ENCODE data around the gene NCAM2.

NCAM2 gene

DNA sequence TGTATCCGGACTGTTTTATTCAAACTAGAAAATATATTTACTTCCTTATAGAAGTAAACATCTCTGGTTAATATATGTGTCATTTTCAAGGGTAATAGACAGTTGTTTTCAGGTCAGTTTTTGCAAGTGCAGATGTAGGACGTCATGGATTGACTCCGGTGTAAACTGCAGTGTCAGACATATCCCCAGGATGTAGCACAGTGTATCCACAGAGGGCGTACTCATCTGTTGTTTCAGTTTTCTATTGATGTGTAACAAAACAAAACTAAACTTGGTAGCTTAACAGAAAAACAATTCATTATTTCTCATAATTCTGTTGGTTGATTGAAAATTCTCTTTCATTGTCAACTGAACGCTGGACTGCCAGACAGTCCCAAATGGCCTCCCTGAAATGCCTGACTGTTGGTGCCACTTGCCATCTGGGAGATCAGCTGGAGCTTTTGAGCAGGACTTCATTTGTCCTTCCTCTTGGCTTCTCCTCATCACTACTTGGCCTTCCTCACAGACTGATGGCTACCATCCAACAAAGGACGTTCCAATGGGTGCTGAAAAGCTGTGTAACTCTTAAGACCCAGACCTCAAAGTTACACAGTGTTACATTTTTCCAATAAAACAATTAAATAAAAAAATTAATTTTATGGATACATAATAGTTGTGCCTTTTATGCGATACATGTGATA lies 181.6 kb downstream of the NCAM2 start:
- ChIA-PET POLR2A (interaction anchor here (0.6 kb wide), 1 partner anchor 739 kb away, joined by 3 read pairs; no protein-coding TSS in a partner anchor), CTCF (no interaction called here)
- Histone ChIP-seq H3K27me3 (replicated peaks in 2 of 5; ENCODE audit: control insufficient read depth in 4 of 5, insufficient read depth in 5 of 5, low read length in 4 of 5) (no peaks in the 10 kb centered on the region), H3K4me3 (ENCODE audit: control insufficient read depth in 1 of 7, extremely low read depth in 1 of 7, insufficient read depth in 4 of 7, low read depth in 2 of 7, low read length in 6 of 7) (no peak overlapping the region), H3K9me3 (ENCODE audit: control extremely low read depth in 1 of 5, control insufficient read depth in 4 of 5, insufficient read depth in 2 of 5, low read depth in 1 of 5, low read length in 4 of 5) (no peaks in the 10 kb centered on the region), H3K4me1 (ENCODE audit: control extremely low read depth in 1 of 4, control insufficient read depth in 4 of 4, insufficient read depth in 4 of 4, low read length in 3 of 4) (peaks cover 0 to 6% (median 0%) of the 10 kb centered on the region in 4 experiments), H3K27ac (ENCODE audit: insufficient read depth in 1 of 2, low read depth in 1 of 2, low read length in 2 of 2, poor library complexity in 1 of 2, severe bottlenecking in 2 of 2) (no peak overlapping the region), H3K36me3 (ENCODE audit: control insufficient read depth in 4 of 4, insufficient read depth in 4 of 4, low read length in 3 of 4) (no peaks in the 10 kb centered on the region)
- 90% methylated on average over 3 of the region's 7 CpGs for WGBS (ENCODE audit: insufficient coverage)
- no peak for DNase-seq

- ChIA-PET CTCF (no interaction called here), POLR2A (no interaction called here)
- H3K27ac ChIP-seq (ENCODE audit: insufficient read depth in 1 of 2, low read depth in 1 of 2, low read length in 2 of 2, poor library complexity in 1 of 2, severe bottlenecking in 2 of 2), result no peak overlapping the region
- WGBS (ENCODE audit: insufficient coverage), result no CpG with 5 or more reads among the region's 3 CpGs
- no peak for DNase-seq
- no peak overlapping the region for H3K4me3 ChIP-seq (ENCODE audit: control insufficient read depth in 1 of 7, extremely low read depth in 1 of 7, insufficient read depth in 4 of 7, low read depth in 2 of 7, low read length in 6 of 7)
- no peaks in the 10 kb centered on the region for H3K9me3 ChIP-seq (ENCODE audit: control extremely low read depth in 1 of 5, control insufficient read depth in 4 of 5, insufficient read depth in 2 of 5, low read depth in 1 of 5, low read length in 4 of 5)
- no peaks in the 10 kb centered on the region for H3K36me3 ChIP-seq (ENCODE audit: control insufficient read depth in 4 of 4, insufficient read depth in 4 of 4, low read length in 3 of 4)
- H3K27me3 ChIP-seq (replicated peaks in 2 of 5; ENCODE audit: control insufficient read depth in 4 of 5, insufficient read depth in 5 of 5, low read length in 4 of 5), result no peaks in the 10 kb centered on the region
- no peaks in the 10 kb centered on the region for H3K4me1 ChIP-seq (ENCODE audit: control extremely low read depth in 1 of 4, control insufficient read depth in 4 of 4, insufficient read depth in 4 of 4, low read length in 3 of 4)
These were observed 184.3 kb downstream of the NCAM2 start for GRCh38 chr21:21182401-21183010.

- Histone ChIP-seq H3K36me3 (ENCODE audit: control insufficient read depth in 4 of 4, insufficient read depth in 4 of 4, low read length in 3 of 4) (no peaks in the 10 kb centered on the region), H3K27me3 (replicated peaks in 2 of 5; ENCODE audit: control insufficient read depth in 4 of 5, insufficient read depth in 5 of 5, low read length in 4 of 5) (no peaks in the 10 kb centered on the region), H3K9me3 (ENCODE audit: control extremely low read depth in 1 of 5, control insufficient read depth in 4 of 5, insufficient read depth in 2 of 5, low read depth in 1 of 5, low read length in 4 of 5) (no peaks in the 10 kb centered on the region), H3K4me1 (ENCODE audit: control extremely low read depth in 1 of 4, control insufficient read depth in 4 of 4, insufficient read depth in 4 of 4, low read length in 3 of 4) (no peaks in the 10 kb centered on the region), H3K4me3 (ENCODE audit: control insufficient read depth in 1 of 7, extremely low read depth in 1 of 7, insufficient read depth in 4 of 7, low read depth in 2 of 7, low read length in 6 of 7) (no peak overlapping the region), H3K27ac (ENCODE audit: insufficient read depth in 1 of 2, low read depth in 1 of 2, low read length in 2 of 2, poor library complexity in 1 of 2, severe bottlenecking in 2 of 2) (no peak overlapping the region)
- WGBS (ENCODE audit: insufficient coverage), result 81% methylated on average over 3 of the region's 3 CpGs
- no peak for DNase-seq
- CTCF ChIA-PET, result no interaction called here
- POLR2A ChIA-PET, result no interaction called here
These were observed 184.9 kb downstream of the NCAM2 start for GRCh38 chr21:21183092-21183491.

GRCh38 chr21:21184771-21185528 lies 186.7 kb downstream of the NCAM2 start:
- no CpG with 5 or more reads among the region's 4 CpGs for WGBS (ENCODE audit: insufficient coverage)
- Histone ChIP-seq H3K4me3 (ENCODE audit: control insufficient read depth in 1 of 7, extremely low read depth in 1 of 7, insufficient read depth in 4 of 7, low read depth in 2 of 7, low read length in 6 of 7) (no peak overlapping the region), H3K9me3 (ENCODE audit: control extremely low read depth in 1 of 5, control insufficient read depth in 4 of 5, insufficient read depth in 2 of 5, low read depth in 1 of 5, low read length in 4 of 5) (no peaks in the 10 kb centered on the region), H3K27me3 (replicated peaks in 2 of 5; ENCODE audit: control insufficient read depth in 4 of 5, insufficient read depth in 5 of 5, low read length in 4 of 5) (no peaks in the 10 kb centered on the region), H3K36me3 (ENCODE audit: control insufficient read depth in 4 of 4, insufficient read depth in 4 of 4, low read length in 3 of 4) (no peaks in the 10 kb centered on the region), H3K4me1 (ENCODE audit: control extremely low read depth in 1 of 4, control insufficient read depth in 4 of 4, insufficient read depth in 4 of 4, low read length in 3 of 4) (no peaks in the 10 kb centered on the region), H3K27ac (ENCODE audit: insufficient read depth in 1 of 2, low read depth in 1 of 2, low read length in 2 of 2, poor library complexity in 1 of 2, severe bottlenecking in 2 of 2) (no peak overlapping the region)
- CTCF ChIA-PET, result no interaction called here
- POLR2A ChIA-PET, result no interaction called here
- no peak for DNase-seq

GRCh38 chr21:21187579-21187978 lies 189.4 kb downstream of the NCAM2 start:
- DNase-seq, result no peak
- Histone ChIP-seq H3K27me3 (replicated peaks in 2 of 5; ENCODE audit: control insufficient read depth in 4 of 5, insufficient read depth in 5 of 5, low read length in 4 of 5) (no peaks in the 10 kb centered on the region), H3K36me3 (ENCODE audit: control insufficient read depth in 4 of 4, insufficient read depth in 4 of 4, low read length in 3 of 4) (no peaks in the 10 kb centered on the region), H3K9me3 (ENCODE audit: control extremely low read depth in 1 of 5, control insufficient read depth in 4 of 5, insufficient read depth in 2 of 5, low read depth in 1 of 5, low read length in 4 of 5) (no peaks in the 10 kb centered on the region), H3K4me1 (ENCODE audit: control extremely low read depth in 1 of 4, control insufficient read depth in 4 of 4, insufficient read depth in 4 of 4, low read length in 3 of 4) (peaks cover 0 to 2% (median 0%) of the 10 kb centered on the region in 4 experiments), H3K27ac (ENCODE audit: insufficient read depth in 1 of 2, low read depth in 1 of 2, low read length in 2 of 2, poor library complexity in 1 of 2, severe bottlenecking in 2 of 2) (no peak overlapping the region), H3K4me3 (ENCODE audit: control insufficient read depth in 1 of 7, extremely low read depth in 1 of 7, insufficient read depth in 4 of 7, low read depth in 2 of 7, low read length in 6 of 7) (no peak overlapping the region)
- ChIA-PET POLR2A (no interaction called here), CTCF (no interaction called here)
- no CpG with 5 or more reads among the region's 2 CpGs for WGBS (ENCODE audit: insufficient coverage)

DNA sequence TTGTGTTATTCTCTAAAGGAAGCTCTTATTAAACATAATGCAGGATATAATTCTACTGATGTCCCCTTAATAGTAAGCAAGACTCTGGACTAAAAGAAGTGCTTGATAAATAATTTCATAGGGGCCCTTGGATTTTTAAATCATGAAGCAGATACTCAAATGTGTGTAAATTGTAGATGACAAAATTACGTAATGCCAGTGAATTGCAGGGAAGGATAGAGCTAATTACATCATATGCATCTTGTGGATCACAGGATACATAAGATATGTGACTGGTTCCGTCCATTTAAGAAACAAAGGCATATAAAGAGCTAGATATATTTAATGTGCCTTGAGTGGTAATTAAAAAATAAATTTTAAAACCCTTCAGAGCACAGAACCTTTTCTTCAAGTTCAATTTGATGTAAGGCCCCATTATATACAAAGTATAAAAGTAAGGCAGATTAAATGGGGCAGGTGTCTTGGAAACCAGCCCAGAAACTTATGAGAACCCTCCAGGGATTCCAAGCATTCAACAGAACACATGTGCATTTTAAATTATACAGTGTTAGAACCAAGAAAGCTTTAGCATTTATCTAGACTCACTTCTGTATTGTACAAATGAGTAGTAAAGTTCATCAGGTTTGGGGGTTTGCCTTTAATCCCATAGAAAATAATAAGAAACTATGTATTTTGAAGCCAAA lies 190.4 kb downstream of the NCAM2 start:
- DNase-seq, result no peak
- 80% methylated on average over 1 of the region's 2 CpGs for WGBS (ENCODE audit: insufficient coverage)
- POLR2A ChIA-PET, result no interaction called here

More for the DNA sequence above, 190.4 kb downstream of the NCAM2 start:
- no peak overlapping the region for H3K27ac ChIP-seq (ENCODE audit: insufficient read depth in 1 of 2, low read depth in 1 of 2, low read length in 2 of 2, poor library complexity in 1 of 2, severe bottlenecking in 2 of 2)
- H3K4me1 ChIP-seq (ENCODE audit: control extremely low read depth in 1 of 4, control insufficient read depth in 4 of 4, insufficient read depth in 4 of 4, low read length in 3 of 4), result peaks cover 0 to 12% (median 6%) of the 10 kb centered on the region in 4 experiments
- no peak overlapping the region for H3K4me3 ChIP-seq (ENCODE audit: control insufficient read depth in 1 of 7, extremely low read depth in 1 of 7, insufficient read depth in 4 of 7, low read depth in 2 of 7, low read length in 6 of 7)
- no peaks in the 10 kb centered on the region for H3K36me3 ChIP-seq (ENCODE audit: control insufficient read depth in 4 of 4, insufficient read depth in 4 of 4, low read length in 3 of 4)
- H3K9me3 ChIP-seq (ENCODE audit: control extremely low read depth in 1 of 5, control insufficient read depth in 4 of 5, insufficient read depth in 2 of 5, low read depth in 1 of 5, low read length in 4 of 5), result no peaks in the 10 kb centered on the region
- CTCF ChIA-PET, result no interaction called here
- no peaks in the 10 kb centered on the region for H3K27me3 ChIP-seq (replicated peaks in 2 of 5; ENCODE audit: control insufficient read depth in 4 of 5, insufficient read depth in 5 of 5, low read length in 4 of 5)
